PC-3 (cell line): ENCODE measurements around the gene E2F3.

Experiments used
- CTCF ChIP-seq: fragments of 300-600 bp; sonication (generic); conservative IDR thresholded peaks from 2 replicates; pipeline ENCODE4 v1.5.1; 2017; ENCODE audit warnings: antibody characterized with exemption, low read depth, mild to moderate bottlenecking, low read length
- EZH2phosphoT487 ChIP-seq: fragments of 300-600 bp; sonication (generic); IDR thresholded peaks from 2 replicates; pipeline ENCODE4 v1.6.1; 2018; ENCODE audit warnings: mild to moderate bottlenecking, antibody characterized with exemption, low read length, borderline replicate concordance

GRCh38 chr6:20459682-20460081 lies 58.0 kb downstream of the E2F3 start:
- TF ChIP-seq CTCF, result no peak
- TF ChIP-seq EZH2phosphoT487, result no peak
